Esophagus muscularis mucosa (tissue), 4 donors: ENCODE measurements around the gene TPD52L1. TPM values are rescaled to one million over a fixed set of nuclear protein-coding genes. Genes with fewer than 3 reads are reported as not detected.

Experiments
- DNase-seq: peaks from one replicate; pipeline ENCODE4 v3.0.0-alpha.2; 2017; ENCODE audit errors: extremely low spot score
- H3K27ac ChIP-seq, 4 donors: fragments of 200-600 bp; sonication (generic); replicated peaks in 1 of 4; 1 replicate in 3 of 4; 2 replicates in 1 of 4; pipeline ENCODE4 v1.5.1; 2016 to 2019; ENCODE audit warnings: mild to moderate bottlenecking in 1 of 4
- H3K27me3 ChIP-seq, 4 donors: fragments of 200-600 bp; sonication (generic); one replicate each; pipeline versions ENCODE4 v1.5.1 to v1.6.0; 2016 to 2019
- H3K36me3 ChIP-seq, 4 donors: fragments of 200-600 bp; sonication (generic); one replicate each; pipeline ENCODE4 v1.5.1; 2016 to 2019
- H3K4me1 ChIP-seq, 4 donors: fragments of 200-600 bp; sonication (generic); one replicate each; pipeline ENCODE4 v1.5.1; 2016 to 2019
- H3K4me3 ChIP-seq, 4 donors: fragments of 200-600 bp; sonication (generic); 1 replicate in 2 of 4; 2 replicates in 2 of 4; pipeline ENCODE4 v1.5.1; 2016 to 2019; ENCODE audit warnings: mild to moderate bottlenecking in 4 of 4, moderate library complexity in 1 of 4
- H3K9me3 ChIP-seq, 4 donors: fragments of 200-600 bp; sonication (generic); 1 replicate in 3 of 4; 2 replicates in 1 of 4; pipeline ENCODE4 v1.5.1; 2016 to 2019
- CTCF ChIP-seq, 3 experiments: fragments of 200-600 bp in 2 of 3; fragments of 450-650 bp in 1 of 3; sonication (generic) in 2 of 3; IDR thresholded peaks; one replicate each; pipeline ENCODE4 v1.5.1; 2017 to 2019; ENCODE audit warnings: antibody characterized with exemption in 3 of 3, mild to moderate bottlenecking in 2 of 3, moderate library complexity in 1 of 3
- EP300 ChIP-seq: sonication (generic); formaldehyde crosslinking; IDR thresholded peaks from one replicate; pipeline ENCODE4 v1.6.1; 2017; ENCODE audit warnings: antibody characterized with exemption
- POLR2A ChIP-seq: fragments of 450-650 bp; IDR thresholded peaks from one replicate; pipeline ENCODE4 v1.6.1; 2017; ENCODE audit warnings: antibody characterized with exemption, moderate library complexity, mild to moderate bottlenecking, low read depth
- POLR2AphosphoS5 ChIP-seq, 2 donors: sonication (generic); formaldehyde crosslinking; IDR thresholded peaks; one replicate each; pipeline ENCODE4 v1.6.1; 2017; ENCODE audit warnings: antibody characterized with exemption in 2 of 2
- WGBS: methylation state at CpG from one replicate; pipeline ENCODE4 v1.1.5; 2018; 5-methylcytosine and 5-hydroxymethylcytosine counted together
- intact Hi-C: fragments of 100-400 bp; cut with DNase I; formaldehyde crosslinking; loops from one replicate; pipeline ENCODE4 v1.15.1; 2023
- total RNA-seq, 4 donors: library from RNA; depleted of rRNA; stranded (reverse); fragments of >200 nt; gene quantifications; one replicate each; pipeline versions ENCODE4 v1.1.0 to v1.2.1, GENCODE V29; 2016

TPD52L1 gene
- total RNA-seq, 4 donors from 2014 or later: 18.7 to 46.4 (median 31.1) TPM

- intact Hi-C loops: loop anchor here (10.0 kb wide), 1 partner anchor 651 kb away; the partner anchor contains the start of gene HINT3
- no peak for TF ChIP-seq POLR2AphosphoS5 (IDR thresholded peaks at IDR 0.05)
- no peak for TF ChIP-seq POLR2A
- no peak for TF ChIP-seq EP300
- TF ChIP-seq CTCF (IDR thresholded peaks at IDR 0.05): no peak
These were observed 149.9 kb downstream of the TPD52L1 start for GRCh38 chr6:125303512-125303854.

GRCh38 chr6:125304970-125305660 is 151.5 kb downstream of the TPD52L1 start:
- intact Hi-C loops: loop anchor here (10.0 kb wide), 1 partner anchor 650 kb away; the partner anchor contains the start of gene HINT3
- WGBS: 92% methylated on average over 3 of the region's 3 CpGs
- H3K27me3 ChIP-seq: no peaks in the 10 kb centered on the region
- peaks cover 8 to 10% (median 9%) of the 10 kb centered on the region in 4 donors for H3K4me1 ChIP-seq
- no peak overlapping the region for H3K4me3 ChIP-seq
- DNase-seq: no peak
- H3K9me3 ChIP-seq: no peaks in the 10 kb centered on the region
- TF ChIP-seq POLR2A (no peak), POLR2AphosphoS5 (IDR thresholded peaks at IDR 0.05) (no peak), EP300 (no peak), CTCF (IDR thresholded peaks at IDR 0.05) (no peak)
- H3K36me3 ChIP-seq: no peaks in the 10 kb centered on the region
- H3K27ac ChIP-seq: no peak overlapping the region

More at GRCh38 chr6:125303512-125303854, 149.9 kb downstream of the TPD52L1 start:
- Histone ChIP-seq H3K27ac (no peak overlapping the region), H3K36me3 (peaks cover 0 to 13% (median 5%) of the 10 kb centered on the region in 4 donors), H3K27me3 (no peaks in the 10 kb centered on the region), H3K4me3 (no peak overlapping the region), H3K9me3 (no peaks in the 10 kb centered on the region), H3K4me1 (peaks cover 16 to 25% (median 20%) of the 10 kb centered on the region in 4 donors)
- DNase-seq: no peak
- WGBS: 78% methylated on average over 1 of the region's 1 CpG

GRCh38 chr6:125306756-125307149 is 153.2 kb downstream of the TPD52L1 start:
- Histone ChIP-seq H3K4me1 (peaks cover 0 to 6% (median 1%) of the 10 kb centered on the region in 4 donors), H3K4me3 (no peak overlapping the region), H3K9me3 (no peaks in the 10 kb centered on the region), H3K27ac (no peak overlapping the region), H3K36me3 (no peaks in the 10 kb centered on the region), H3K27me3 (no peaks in the 10 kb centered on the region)
- 76% methylated on average over 3 of the region's 3 CpGs for WGBS
- no peak for TF ChIP-seq CTCF (IDR thresholded peaks at IDR 0.05)
- no peak for TF ChIP-seq POLR2A
- no peak for TF ChIP-seq EP300
- no peak for TF ChIP-seq POLR2AphosphoS5 (IDR thresholded peaks at IDR 0.05)
- DNase-seq: no peak
- intact Hi-C loops: loop anchor here (10.0 kb wide), 1 partner anchor 648 kb away; the partner anchor contains the start of gene HINT3

- Histone ChIP-seq H3K9me3 (no peaks in the 10 kb centered on the region), H3K4me1 (peaks cover 0 to 6% (median 1%) of the 10 kb centered on the region in 4 donors), H3K36me3 (no peaks in the 10 kb centered on the region), H3K4me3 (no peak overlapping the region), H3K27ac (no peak overlapping the region), H3K27me3 (no peaks in the 10 kb centered on the region)
- WGBS: 86% methylated on average over 6 of the region's 6 CpGs
- TF ChIP-seq EP300: no peak
- TF ChIP-seq CTCF (IDR thresholded peaks at IDR 0.05): no peak
- TF ChIP-seq POLR2A: no peak
- TF ChIP-seq POLR2AphosphoS5 (IDR thresholded peaks at IDR 0.05): no peak
- DNase-seq: no peak
- intact Hi-C loops: loop anchor here (10.0 kb wide), 1 partner anchor 648 kb away; the partner anchor contains the start of gene HINT3
These were observed 153.7 kb downstream of the TPD52L1 start for GRCh38 chr6:125307150-125307838.
